Neural cell (in vitro differentiated cells): ENCODE results near the gene FADS3. TPM values are rescaled to one million over a fixed set of nuclear protein-coding genes. Genes with fewer than 3 reads are reported as not detected.

Experiments used
- H2AFZ ChIP-seq: fragments of 200-600, 300-800 bp; sonication (generic), shearing (Covaris generic); 2 replicates; pipeline ENCODE4 v1.6.0; 2014; ENCODE audit warnings: low read depth, mild to moderate bottlenecking, antibody characterized with exemption, low read length, moderate library complexity
- H3F3A ChIP-seq: fragments of 200-600 bp; shearing (Covaris generic); 2 replicates; pipeline ENCODE4 v1.6.1; 2016; ENCODE audit warnings: mild to moderate bottlenecking, moderate library complexity, mixed read lengths, antibody characterized with exemption, low read length; ENCODE audit not compliant: insufficient read depth, poor library complexity, severe bottlenecking
- H3K27ac ChIP-seq: fragments of 200-600, 300-800 bp; sonication (generic), shearing (Covaris generic); 2 replicates; pipeline ENCODE4 v1.5.1; 2014; ENCODE audit warnings: mild to moderate bottlenecking, low read length, moderate library complexity
- H3K27me3 ChIP-seq: fragments of 300-800, 200-600 bp; sonication (generic), shearing (Covaris generic); 2 replicates; pipeline ENCODE4 v1.6.0; 2014; ENCODE audit warnings: mild to moderate bottlenecking, low read depth, low read length, moderate library complexity; ENCODE audit not compliant: insufficient read depth
- H3K36me3 ChIP-seq: fragments of 300-800, 200-600 bp; sonication (generic), shearing (Covaris generic); 2 replicates; pipeline ENCODE4 v1.5.1; 2014; ENCODE audit warnings: mild to moderate bottlenecking, antibody characterized with exemption, low read length, moderate library complexity; ENCODE audit not compliant: insufficient read depth
- H3K4me2 ChIP-seq: fragments of 300-800, 200-600 bp; sonication (generic), shearing (Covaris generic); 2 replicates; pipeline ENCODE4 v1.6.0; 2014; ENCODE audit warnings: mild to moderate bottlenecking, low read length
- H3K4me3 ChIP-seq: fragments of 300-800, 200-600 bp; sonication (generic), shearing (Covaris generic); 2 replicates; pipeline ENCODE4 v1.5.1; 2014; ENCODE audit warnings: mild to moderate bottlenecking, low read length, moderate library complexity
- H3K79me2 ChIP-seq: fragments of 200-600 bp; shearing (Covaris generic); replicated peaks from 2 replicates; pipeline ENCODE4 v1.6.0; 2014; ENCODE audit warnings: mild to moderate bottlenecking, low read length, moderate library complexity; ENCODE audit not compliant: insufficient read depth
- H3K9ac ChIP-seq: fragments of 300-800, 200-600 bp; sonication (generic), shearing (Covaris generic); 2 replicates; pipeline ENCODE4 v1.6.1; 2016; ENCODE audit warnings: mild to moderate bottlenecking, low read length, mixed read lengths
- H3K9me2 ChIP-seq: fragments of 200-600 bp; shearing (Covaris generic); 2 replicates; pipeline ENCODE4 v1.6.1; 2016; ENCODE audit warnings: mild to moderate bottlenecking, low read length, mixed read lengths; ENCODE audit not compliant: insufficient read depth
- H3K9me3 ChIP-seq: fragments of 200-600, 300-800 bp; sonication (generic), shearing (Covaris generic); 2 replicates; pipeline ENCODE4 v1.6.1; 2016; ENCODE audit warnings: mild to moderate bottlenecking, mixed run types, low read length, moderate library complexity, mixed read lengths
- H4K20me1 ChIP-seq: fragments of 200-600 bp; shearing (Covaris generic); 2 replicates; pipeline ENCODE4 v1.6.1; 2016; ENCODE audit warnings: mild to moderate bottlenecking, mixed run types; ENCODE audit not compliant: insufficient read depth
- EP300 ChIP-seq: fragments of 450-650 bp; conservative IDR thresholded peaks from 2 replicates; pipeline ENCODE4 v1.6.1; 2014; ENCODE audit warnings: antibody characterized with exemption, mild to moderate bottlenecking, moderate library complexity; ENCODE audit not compliant: poor library complexity, severe bottlenecking
- EZH2 ChIP-seq: fragments of 200-600, 300-800 bp; shearing (Covaris generic), sonication (generic); IDR thresholded peaks from 2 replicates; pipeline ENCODE4 v1.6.1; 2014; ENCODE audit warnings: antibody characterized with exemption, low read length, borderline replicate concordance, mild to moderate bottlenecking; ENCODE audit not compliant: insufficient read depth, poor library complexity, severe bottlenecking
- MXI1 ChIP-seq: fragments of 450-650 bp; conservative IDR thresholded peaks from 2 replicates; pipeline ENCODE4 v1.6.1; 2014; ENCODE audit warnings: antibody characterized with exemption, mild to moderate bottlenecking; ENCODE audit not compliant: poor library complexity, severe bottlenecking
- POLR2AphosphoS5 ChIP-seq: IDR thresholded peaks from 2 replicates; pipeline ENCODE4 v1.6.1; 2012
- RAD21 ChIP-seq: fragments of 450-650 bp; conservative IDR thresholded peaks from 2 replicates; pipeline ENCODE4 v1.6.1; 2014; ENCODE audit warnings: antibody characterized with exemption, mild to moderate bottlenecking, moderate library complexity
- SMC3 ChIP-seq: fragments of 450-650 bp; conservative IDR thresholded peaks from 2 replicates; pipeline ENCODE4 v1.6.1; 2014; ENCODE audit warnings: antibody characterized with exemption, mild to moderate bottlenecking, moderate library complexity; ENCODE audit not compliant: poor library complexity
- TAF1 ChIP-seq: IDR thresholded peaks from 2 replicates; pipeline ENCODE4 v1.6.1; 2012; ENCODE audit warnings: low read depth
- polyA plus RNA-seq: library from polyadenylated mRNA; depleted of rRNA; stranded (reverse); fragments of >200 nt; gene quantifications from 2 replicates; pipeline ENCODE4 v1.2.3, GENCODE V29; 2014
- TF ChIP-seq, protein P1 (sequence below): fragments of 450-650 bp; IDR thresholded peaks from 2 replicates; pipeline ENCODE4 v1.5.1; 2014; ENCODE audit warnings: antibody characterized with exemption, mild to moderate bottlenecking, moderate library complexity; ENCODE audit not compliant: poor library complexity, severe bottlenecking
- TF ChIP-seq, protein P2 (sequence below): IDR thresholded peaks from 2 replicates; pipeline ENCODE4 v1.6.1; 2012; ENCODE audit warnings: borderline replicate concordance

The FADS3 gene
- polyA plus RNA-seq, 1 donor from 2014 or later = 35.4 TPM

DNA sequence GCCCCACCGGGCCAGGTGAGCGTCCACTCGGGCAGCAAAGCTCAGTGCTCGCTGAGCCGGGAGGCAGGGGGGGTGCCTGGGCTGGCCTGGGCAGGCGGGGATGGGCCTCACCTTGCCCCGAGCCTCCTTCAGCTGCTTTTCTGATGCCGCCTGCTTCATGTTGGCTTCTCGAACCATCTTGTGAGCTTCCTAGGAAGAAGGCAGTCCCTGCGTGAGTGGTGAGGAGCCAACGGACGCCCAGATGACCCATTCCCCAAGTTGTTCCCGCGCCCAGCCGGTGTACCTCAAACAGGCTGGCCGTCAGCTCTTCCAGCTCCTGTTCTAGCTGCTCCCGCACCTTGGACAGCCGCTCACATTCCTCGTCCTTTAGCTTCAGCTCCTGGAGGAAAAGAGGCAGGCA is 15.9 kb upstream of the FADS3 start:
- H3K9me3 ChIP-seq = no peaks in the 10 kb centered on the region
- H4K20me1 ChIP-seq = no peaks in the 10 kb centered on the region
- no peak overlapping the region for H3K4me2 ChIP-seq
- H3K36me3 ChIP-seq = no peaks in the 10 kb centered on the region
- H3K79me2 ChIP-seq = no peaks in the 10 kb centered on the region
- H3K27ac ChIP-seq = no peak overlapping the region
- H3K4me3 ChIP-seq = no peak overlapping the region
- H2AFZ ChIP-seq = no peak overlapping the region
- H3K9ac ChIP-seq = no peak overlapping the region
- H3K27me3 ChIP-seq = no peaks in the 10 kb centered on the region
- no peaks in the 10 kb centered on the region for H3F3A ChIP-seq
- TF ChIP-seq MXI1 = no peak
- TF ChIP-seq SMC3 = no peak
- no peak for TF ChIP-seq POLR2AphosphoS5
- no peak for TF ChIP-seq TAF1
- no peak for TF ChIP-seq RAD21
- no peak for TF ChIP-seq EP300
- no peak for TF ChIP-seq EZH2
- TF ChIP-seq, protein P1, sequence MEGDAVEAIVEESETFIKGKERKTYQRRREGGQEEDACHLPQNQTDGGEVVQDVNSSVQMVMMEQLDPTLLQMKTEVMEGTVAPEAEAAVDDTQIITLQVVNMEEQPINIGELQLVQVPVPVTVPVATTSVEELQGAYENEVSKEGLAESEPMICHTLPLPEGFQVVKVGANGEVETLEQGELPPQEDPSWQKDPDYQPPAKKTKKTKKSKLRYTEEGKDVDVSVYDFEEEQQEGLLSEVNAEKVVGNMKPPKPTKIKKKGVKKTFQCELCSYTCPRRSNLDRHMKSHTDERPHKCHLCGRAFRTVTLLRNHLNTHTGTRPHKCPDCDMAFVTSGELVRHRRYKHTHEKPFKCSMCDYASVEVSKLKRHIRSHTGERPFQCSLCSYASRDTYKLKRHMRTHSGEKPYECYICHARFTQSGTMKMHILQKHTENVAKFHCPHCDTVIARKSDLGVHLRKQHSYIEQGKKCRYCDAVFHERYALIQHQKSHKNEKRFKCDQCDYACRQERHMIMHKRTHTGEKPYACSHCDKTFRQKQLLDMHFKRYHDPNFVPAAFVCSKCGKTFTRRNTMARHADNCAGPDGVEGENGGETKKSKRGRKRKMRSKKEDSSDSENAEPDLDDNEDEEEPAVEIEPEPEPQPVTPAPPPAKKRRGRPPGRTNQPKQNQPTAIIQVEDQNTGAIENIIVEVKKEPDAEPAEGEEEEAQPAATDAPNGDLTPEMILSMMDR = no peak
- TF ChIP-seq, protein P2, sequence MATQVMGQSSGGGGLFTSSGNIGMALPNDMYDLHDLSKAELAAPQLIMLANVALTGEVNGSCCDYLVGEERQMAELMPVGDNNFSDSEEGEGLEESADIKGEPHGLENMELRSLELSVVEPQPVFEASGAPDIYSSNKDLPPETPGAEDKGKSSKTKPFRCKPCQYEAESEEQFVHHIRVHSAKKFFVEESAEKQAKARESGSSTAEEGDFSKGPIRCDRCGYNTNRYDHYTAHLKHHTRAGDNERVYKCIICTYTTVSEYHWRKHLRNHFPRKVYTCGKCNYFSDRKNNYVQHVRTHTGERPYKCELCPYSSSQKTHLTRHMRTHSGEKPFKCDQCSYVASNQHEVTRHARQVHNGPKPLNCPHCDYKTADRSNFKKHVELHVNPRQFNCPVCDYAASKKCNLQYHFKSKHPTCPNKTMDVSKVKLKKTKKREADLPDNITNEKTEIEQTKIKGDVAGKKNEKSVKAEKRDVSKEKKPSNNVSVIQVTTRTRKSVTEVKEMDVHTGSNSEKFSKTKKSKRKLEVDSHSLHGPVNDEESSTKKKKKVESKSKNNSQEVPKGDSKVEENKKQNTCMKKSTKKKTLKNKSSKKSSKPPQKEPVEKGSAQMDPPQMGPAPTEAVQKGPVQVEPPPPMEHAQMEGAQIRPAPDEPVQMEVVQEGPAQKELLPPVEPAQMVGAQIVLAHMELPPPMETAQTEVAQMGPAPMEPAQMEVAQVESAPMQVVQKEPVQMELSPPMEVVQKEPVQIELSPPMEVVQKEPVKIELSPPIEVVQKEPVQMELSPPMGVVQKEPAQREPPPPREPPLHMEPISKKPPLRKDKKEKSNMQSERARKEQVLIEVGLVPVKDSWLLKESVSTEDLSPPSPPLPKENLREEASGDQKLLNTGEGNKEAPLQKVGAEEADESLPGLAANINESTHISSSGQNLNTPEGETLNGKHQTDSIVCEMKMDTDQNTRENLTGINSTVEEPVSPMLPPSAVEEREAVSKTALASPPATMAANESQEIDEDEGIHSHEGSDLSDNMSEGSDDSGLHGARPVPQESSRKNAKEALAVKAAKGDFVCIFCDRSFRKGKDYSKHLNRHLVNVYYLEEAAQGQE = no peak
- H3K9me2 ChIP-seq = no peaks in the 10 kb centered on the region

DNA sequence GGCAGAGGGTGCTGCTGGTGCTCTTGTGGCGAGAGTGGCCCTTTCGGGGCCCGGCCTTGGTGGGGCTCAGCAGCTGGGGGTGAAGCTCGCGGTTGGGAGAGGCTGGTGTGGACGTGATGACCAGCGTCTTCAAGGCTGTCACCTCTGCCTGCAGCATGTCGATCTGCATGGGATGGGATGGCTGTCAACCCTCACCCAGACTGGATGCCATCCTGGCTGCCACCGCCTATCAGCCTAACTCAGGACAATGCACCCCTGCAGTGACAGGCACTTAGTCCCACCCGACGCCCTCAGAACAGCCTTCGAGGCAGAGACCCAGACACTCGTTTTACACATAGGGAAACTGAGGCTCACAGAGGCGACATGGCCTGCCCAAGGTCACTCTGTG is 15.2 kb upstream of the FADS3 start:
- Histone ChIP-seq H3K27ac (no peak overlapping the region), H3K4me2 (no peak overlapping the region), H2AFZ (no peak overlapping the region), H3K36me3 (no peaks in the 10 kb centered on the region), H4K20me1 (no peaks in the 10 kb centered on the region), H3K4me3 (no peak overlapping the region), H3K9me3 (no peaks in the 10 kb centered on the region), H3K79me2 (no peaks in the 10 kb centered on the region), H3K9me2 (no peaks in the 10 kb centered on the region), H3F3A (no peaks in the 10 kb centered on the region), H3K9ac (no peak overlapping the region), H3K27me3 (no peaks in the 10 kb centered on the region)
- TF ChIP-seq TAF1 (no peak), EZH2 (no peak), SMC3 (no peak), RAD21 (no peak), MXI1 (no peak), POLR2AphosphoS5 (no peak), EP300 (no peak)
- TF ChIP-seq, protein P2 = no peak
- TF ChIP-seq, protein P1 = no peak
